Nephron (organoid): ENCODE results near the gene KIAA2012.

Experiments
- H3K27ac Mint-ChIP-seq, 3 experiments: 2 replicates each; pipeline ENCODE4 v1.8.0; 2020; ENCODE audit warnings: mixed read lengths in 3 of 3, mild to moderate bottlenecking in 2 of 3, moderate library complexity in 1 of 3
- H3K27me3 Mint-ChIP-seq: 2 replicates; pipeline ENCODE4 v1.8.0; 2021; ENCODE audit warnings: low read depth, mild to moderate bottlenecking, moderate library complexity, mixed read lengths
- H3K36me3 Mint-ChIP-seq: 2 replicates; pipeline ENCODE4 v1.8.0; 2020; ENCODE audit warnings: low read depth, mixed read lengths
- H3K4me1 Mint-ChIP-seq: 2 replicates; pipeline ENCODE4 v1.8.0; 2020; ENCODE audit warnings: mixed read lengths
- H3K4me3 Mint-ChIP-seq, 3 experiments: 2 replicates each; pipeline ENCODE4 v1.8.0; 2020; ENCODE audit warnings: mild to moderate bottlenecking in 3 of 3, mixed read lengths in 3 of 3, moderate library complexity in 2 of 3
- H3K9me3 Mint-ChIP-seq: 2 replicates; pipeline ENCODE4 v1.8.0; 2020; ENCODE audit warnings: mixed read lengths
- TF ChIP-seq, protein P1 (sequence below), 3 experiments: fragments of 200-600 bp; sonication (generic); IDR thresholded peaks; one replicate each; pipeline ENCODE4 v1.5.0; 2021; ENCODE audit warnings: antibody characterized with exemption in 3 of 3; ENCODE audit not compliant: unreplicated experiment in 3 of 3

Gene KIAA2012

DNA sequence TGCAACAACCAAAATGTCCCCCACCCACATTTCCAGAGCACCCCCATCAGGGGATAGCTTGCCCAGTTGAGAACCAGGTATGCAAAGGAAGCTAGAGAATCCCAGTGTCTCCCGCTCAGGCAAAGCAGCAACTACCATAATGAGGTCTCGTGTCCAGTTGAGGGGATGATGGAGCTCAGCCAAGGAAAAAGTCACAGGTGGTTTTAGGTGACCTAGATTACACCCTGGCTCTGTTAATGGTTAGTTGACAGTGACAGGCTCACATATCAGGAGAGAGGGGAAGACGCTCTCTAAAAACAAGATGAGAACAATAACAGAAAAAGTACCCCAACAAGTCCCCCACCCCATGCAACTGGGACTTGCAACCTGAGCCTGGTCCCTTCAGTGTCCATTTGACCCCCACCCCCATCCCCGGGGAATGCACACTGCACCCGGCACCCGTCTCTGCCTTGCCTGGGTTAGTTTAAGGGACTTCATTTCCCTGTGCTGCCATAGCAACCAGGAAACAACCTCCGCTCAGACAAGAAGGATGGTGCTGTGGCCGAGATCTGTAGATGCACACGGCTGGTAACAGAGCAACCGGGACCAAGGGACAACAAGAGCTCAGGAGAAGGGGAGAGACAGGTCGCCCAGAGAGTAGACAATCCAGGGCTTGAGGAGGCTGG lies at the start of gene KIAA2012:
TSS of gene KIAA2012 (plus strand) at position 519 of the 665 bp plus-strand sequence. CDS start 373 bp downstream, outside the sequence.
- TF ChIP-seq, protein P1, sequence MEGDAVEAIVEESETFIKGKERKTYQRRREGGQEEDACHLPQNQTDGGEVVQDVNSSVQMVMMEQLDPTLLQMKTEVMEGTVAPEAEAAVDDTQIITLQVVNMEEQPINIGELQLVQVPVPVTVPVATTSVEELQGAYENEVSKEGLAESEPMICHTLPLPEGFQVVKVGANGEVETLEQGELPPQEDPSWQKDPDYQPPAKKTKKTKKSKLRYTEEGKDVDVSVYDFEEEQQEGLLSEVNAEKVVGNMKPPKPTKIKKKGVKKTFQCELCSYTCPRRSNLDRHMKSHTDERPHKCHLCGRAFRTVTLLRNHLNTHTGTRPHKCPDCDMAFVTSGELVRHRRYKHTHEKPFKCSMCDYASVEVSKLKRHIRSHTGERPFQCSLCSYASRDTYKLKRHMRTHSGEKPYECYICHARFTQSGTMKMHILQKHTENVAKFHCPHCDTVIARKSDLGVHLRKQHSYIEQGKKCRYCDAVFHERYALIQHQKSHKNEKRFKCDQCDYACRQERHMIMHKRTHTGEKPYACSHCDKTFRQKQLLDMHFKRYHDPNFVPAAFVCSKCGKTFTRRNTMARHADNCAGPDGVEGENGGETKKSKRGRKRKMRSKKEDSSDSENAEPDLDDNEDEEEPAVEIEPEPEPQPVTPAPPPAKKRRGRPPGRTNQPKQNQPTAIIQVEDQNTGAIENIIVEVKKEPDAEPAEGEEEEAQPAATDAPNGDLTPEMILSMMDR (IDR thresholded peaks at IDR 0.05; ENCODE audit: unreplicated experiment in 3 of 3): no peak
- H3K9me3 Mint-ChIP-seq: no peaks in the 10 kb centered on the region
- no peaks in the 10 kb centered on the region for H3K36me3 Mint-ChIP-seq
- no peaks in the 10 kb centered on the region for H3K27me3 Mint-ChIP-seq
- H3K27ac Mint-ChIP-seq: peak within 1 kb of the TSS; percentile 0 to 45 (median 29)
- H3K4me3 Mint-ChIP-seq: no peak within 1 kb of the TSS
- H3K4me1 Mint-ChIP-seq: peaks cover 43% of the 10 kb centered on the region

DNA sequence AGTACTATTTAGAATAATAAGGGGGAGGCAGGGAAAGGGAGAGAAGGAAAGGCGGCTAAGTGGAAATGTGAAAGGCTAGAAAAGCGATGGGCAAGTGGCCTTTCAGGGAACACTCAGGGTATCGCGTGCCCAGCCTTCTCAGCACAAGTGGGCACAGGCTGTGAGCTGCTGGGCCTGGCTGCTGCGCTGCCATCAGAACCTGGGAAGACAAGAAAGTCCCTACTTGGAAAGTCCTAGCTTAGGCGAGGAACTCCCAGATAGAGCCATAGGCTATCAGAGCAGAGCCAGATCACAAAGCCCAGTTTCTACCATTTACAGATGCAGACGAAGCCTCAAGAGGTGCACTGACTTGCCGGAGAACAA lies 49.2 kb upstream of the KIAA2012 start:
- Mint-ChIP-seq H3K9me3 (no peaks in the 10 kb centered on the region), H3K36me3 (no peaks in the 10 kb centered on the region), H3K27me3 (peaks cover 4% of the 10 kb centered on the region), H3K4me1 (peaks cover 56% of the 10 kb centered on the region), H3K4me3 (no peak overlapping the region), H3K27ac (peak overlapping the region; percentile 69 to 82 (median 76))
- TF ChIP-seq, protein P1 (IDR thresholded peaks at IDR 0.05; ENCODE audit: unreplicated experiment in 3 of 3): no peak

DNA sequence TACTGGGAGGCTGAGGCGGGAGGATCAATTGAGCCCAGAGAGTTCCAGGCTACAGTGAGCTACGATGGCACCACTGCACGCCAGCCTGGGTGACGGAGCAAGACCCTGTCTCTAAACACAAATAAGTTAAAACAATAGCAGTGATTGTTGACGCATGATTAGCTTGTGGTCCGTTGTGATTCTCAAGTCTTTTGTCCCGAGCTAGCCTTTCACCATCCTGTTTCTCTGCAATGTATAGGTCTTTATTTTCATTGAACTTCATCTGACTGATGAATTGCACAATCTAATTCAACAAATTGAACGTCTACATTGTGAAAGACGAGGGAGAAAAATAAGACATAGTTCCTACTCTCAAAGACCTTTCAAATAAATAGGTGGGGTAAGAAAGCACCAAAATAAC lies 48.2 kb upstream of the KIAA2012 start:
- peak overlapping the region in 2 of 3 experiments; percentile 76 to 82 for H3K27ac Mint-ChIP-seq
- peaks cover 48% of the 10 kb centered on the region for H3K4me1 Mint-ChIP-seq
- H3K27me3 Mint-ChIP-seq: peaks cover 4% of the 10 kb centered on the region
- H3K36me3 Mint-ChIP-seq: no peaks in the 10 kb centered on the region
- TF ChIP-seq, protein P1 (IDR thresholded peaks at IDR 0.05; ENCODE audit: unreplicated experiment in 3 of 3): no peak
- H3K4me3 Mint-ChIP-seq: no peak overlapping the region
- no peaks in the 10 kb centered on the region for H3K9me3 Mint-ChIP-seq

DNA sequence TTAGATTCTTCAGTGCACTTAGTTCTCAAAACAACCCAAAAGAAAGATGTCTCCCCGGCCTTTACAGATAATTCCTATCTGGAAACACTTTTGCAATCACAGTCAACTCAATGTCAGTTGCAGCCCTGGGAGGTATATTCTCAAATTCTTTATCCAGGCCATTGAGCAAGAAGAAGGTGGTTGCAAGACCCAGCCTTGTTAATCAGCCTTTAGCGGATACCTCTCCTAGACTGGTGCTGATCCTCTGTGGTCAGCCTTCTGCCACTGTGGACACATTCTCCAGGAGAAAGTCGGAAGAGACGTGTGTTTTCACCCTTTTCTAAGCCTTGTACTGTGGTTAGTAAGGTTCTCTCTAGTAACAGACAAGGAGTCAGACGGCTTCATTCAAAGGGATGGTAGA lies 47.2 kb upstream of the KIAA2012 start:
- Mint-ChIP-seq H3K4me1 (peaks cover 50% of the 10 kb centered on the region), H3K4me3 (no peak overlapping the region), H3K9me3 (no peaks in the 10 kb centered on the region), H3K27ac (peak overlapping the region in 2 of 3 experiments; percentile 25 to 82), H3K36me3 (no peaks in the 10 kb centered on the region), H3K27me3 (no peaks in the 10 kb centered on the region)
- TF ChIP-seq, protein P1 (IDR thresholded peaks at IDR 0.05; ENCODE audit: unreplicated experiment in 3 of 3): no peak

DNA sequence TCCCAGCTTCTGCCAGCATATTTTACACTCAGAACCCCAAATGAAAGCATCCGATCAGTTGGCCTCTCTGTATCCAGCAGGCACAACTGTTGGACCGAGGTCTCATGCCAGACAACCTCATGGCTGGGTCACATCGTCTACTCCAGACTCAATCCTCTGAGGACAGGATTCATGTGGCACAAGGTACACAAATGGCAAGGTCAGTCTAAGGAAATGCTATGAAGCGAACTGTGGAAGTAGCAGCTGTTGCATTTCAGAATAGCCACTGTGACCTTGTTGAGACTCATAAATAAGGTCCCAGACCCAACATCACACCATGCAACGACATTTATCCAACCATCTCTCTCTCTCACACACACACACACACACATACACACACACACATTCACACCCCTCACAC lies 46.5 kb upstream of the KIAA2012 start:
- no peak overlapping the region for H3K4me3 Mint-ChIP-seq
- H3K9me3 Mint-ChIP-seq: no peaks in the 10 kb centered on the region
- TF ChIP-seq, protein P1 (IDR thresholded peaks at IDR 0.05; ENCODE audit: unreplicated experiment in 3 of 3): no peak
- H3K4me1 Mint-ChIP-seq: peaks cover 57% of the 10 kb centered on the region
- peak overlapping the region; percentile 44 to 82 (median 57) for H3K27ac Mint-ChIP-seq
- no peaks in the 10 kb centered on the region for H3K27me3 Mint-ChIP-seq
- H3K36me3 Mint-ChIP-seq: no peaks in the 10 kb centered on the region

DNA sequence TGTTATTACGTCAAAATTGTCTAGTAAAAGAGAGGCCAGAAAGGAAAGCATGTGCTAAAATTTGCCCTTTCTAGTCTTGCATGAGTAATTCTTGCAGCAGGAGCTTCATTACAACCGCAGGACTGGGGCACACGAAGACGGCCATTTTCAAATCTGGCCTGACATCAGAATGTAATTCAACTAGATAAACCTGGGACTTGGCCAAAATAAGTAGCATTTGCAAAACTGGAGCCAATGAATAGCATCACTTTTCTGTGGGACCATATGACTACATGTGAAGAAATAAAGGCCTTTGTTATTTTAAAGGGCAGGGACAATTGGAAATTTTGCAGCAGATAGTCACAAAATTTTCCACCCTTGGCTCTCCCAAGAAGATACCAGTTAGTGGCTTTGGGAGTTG lies 42.4 kb upstream of the KIAA2012 start:
- peak overlapping the region; percentile 97 to 99 (median 98) for H3K27ac Mint-ChIP-seq
- no peaks in the 10 kb centered on the region for H3K9me3 Mint-ChIP-seq
- no peaks in the 10 kb centered on the region for H3K27me3 Mint-ChIP-seq
- H3K36me3 Mint-ChIP-seq: no peaks in the 10 kb centered on the region
- peaks cover 37% of the 10 kb centered on the region for H3K4me1 Mint-ChIP-seq
- peak overlapping the region; percentile 54 to 98 (median 92) for H3K4me3 Mint-ChIP-seq
- TF ChIP-seq, protein P1 (IDR thresholded peaks at IDR 0.05; ENCODE audit: unreplicated experiment in 3 of 3): no peak
